Melanocyte of skin (primary cell): ENCODE measurements around the gene CCDC110. TPM values are rescaled to one million over a fixed set of nuclear protein-coding genes. Genes with fewer than 3 reads are reported as not detected.

ENCODE experiments used
- small RNA-seq, 2 donors: library from RNA; depleted of rRNA; stranded (forward); fragments of <200 nt; gene quantifications; one replicate each; pipeline ENCODE3, GENCODE V24; 2012
- total RNA-seq, 2 donors: library from RNA; depleted of rRNA; stranded (reverse); fragments of >200 nt; gene quantifications; 2 replicates each; pipeline ENCODE4 v1.2.3, GENCODE V29; 2012

Gene CCDC110
- total RNA-seq: 1 to 10 TPM; 1.3 to 1.7 TPM

DNA sequence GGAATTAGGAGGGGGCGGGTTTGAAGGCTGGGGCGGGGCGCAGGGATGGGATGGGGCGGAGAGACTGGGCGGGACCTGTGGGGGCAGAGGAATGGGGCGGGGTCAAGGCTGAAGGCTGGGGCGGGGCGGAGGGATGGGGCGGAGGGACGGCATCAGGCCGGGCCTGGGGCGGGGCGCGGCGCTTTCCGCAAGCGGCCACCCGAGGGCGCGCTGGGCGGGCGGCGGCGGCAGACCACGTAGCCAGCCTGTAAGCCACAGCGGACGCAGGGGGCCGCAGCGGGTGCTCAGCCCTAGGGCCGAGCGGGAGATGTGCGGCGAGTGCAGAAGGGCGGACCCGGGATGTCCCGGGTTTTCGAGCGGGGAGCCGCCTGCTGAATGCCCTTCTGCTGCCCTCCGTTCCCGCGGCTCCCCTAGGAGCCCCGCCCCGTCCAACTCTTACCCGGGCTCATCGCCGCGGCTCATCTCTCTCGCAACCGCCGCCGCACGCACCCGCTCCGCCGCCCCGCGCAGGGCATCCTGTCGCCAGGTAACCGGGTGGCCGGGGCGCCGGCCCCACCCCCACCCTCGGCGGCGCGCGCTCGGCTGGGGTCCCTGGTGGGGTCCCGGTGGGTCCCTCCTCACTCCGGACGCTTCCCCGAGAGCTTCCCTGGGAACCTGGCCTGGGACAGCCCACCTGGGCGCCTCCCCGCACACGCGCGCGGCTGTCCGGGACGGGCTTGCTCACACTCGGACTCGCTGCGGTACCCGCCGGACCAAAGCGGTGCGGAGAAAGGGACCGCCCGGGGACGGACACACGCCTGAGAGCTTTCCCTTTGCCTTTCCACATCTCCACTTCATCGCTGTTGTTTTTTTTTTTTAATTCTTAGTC, at the start of gene CCDC110:
Gene CCDC110, minus strand, starts transcription at position 499 of the 868 bp plus-strand sequence. Its CDS starts 50 bp downstream, at position 449.

DNA sequence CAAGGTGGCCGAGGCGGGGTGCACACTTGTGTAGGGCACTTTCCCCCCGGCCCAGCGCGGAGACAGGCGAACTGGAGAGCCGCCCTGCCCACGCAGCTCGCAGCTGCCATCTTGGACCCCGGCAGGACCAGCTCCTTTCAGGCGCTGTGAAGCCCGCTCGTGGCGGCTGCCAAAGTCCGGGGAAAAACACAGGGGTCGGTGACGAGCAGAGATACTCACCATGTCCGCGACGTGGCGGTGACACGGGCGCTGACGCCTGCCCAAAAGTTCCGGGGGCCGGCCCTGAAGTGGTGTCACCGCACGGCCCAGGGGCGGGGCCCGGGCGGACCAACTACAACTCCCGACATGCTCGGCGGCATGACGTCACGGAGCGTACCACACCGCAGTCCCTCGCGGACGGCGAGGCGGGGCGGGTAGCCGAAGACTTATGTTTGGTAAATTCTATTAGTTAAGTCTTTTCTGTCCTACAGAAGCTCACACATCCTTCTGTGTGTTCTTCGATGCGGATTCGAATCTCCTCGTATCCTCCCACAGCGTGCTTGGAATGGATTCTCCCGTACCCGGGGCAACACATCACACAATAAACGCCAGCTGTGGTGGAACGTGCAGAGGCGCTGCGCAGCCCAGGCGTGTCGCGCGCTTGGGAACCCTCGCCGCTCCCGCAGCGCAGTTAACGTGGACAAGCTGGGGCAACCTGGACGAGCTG, 45.7 kb downstream of the CCDC110 start, which contains the start of gene UFSP2:
Gene UFSP2, minus strand, starts transcription at position 318 of the 706 bp plus-strand sequence. Its CDS starts 96 bp downstream, at position 222.

DNA sequence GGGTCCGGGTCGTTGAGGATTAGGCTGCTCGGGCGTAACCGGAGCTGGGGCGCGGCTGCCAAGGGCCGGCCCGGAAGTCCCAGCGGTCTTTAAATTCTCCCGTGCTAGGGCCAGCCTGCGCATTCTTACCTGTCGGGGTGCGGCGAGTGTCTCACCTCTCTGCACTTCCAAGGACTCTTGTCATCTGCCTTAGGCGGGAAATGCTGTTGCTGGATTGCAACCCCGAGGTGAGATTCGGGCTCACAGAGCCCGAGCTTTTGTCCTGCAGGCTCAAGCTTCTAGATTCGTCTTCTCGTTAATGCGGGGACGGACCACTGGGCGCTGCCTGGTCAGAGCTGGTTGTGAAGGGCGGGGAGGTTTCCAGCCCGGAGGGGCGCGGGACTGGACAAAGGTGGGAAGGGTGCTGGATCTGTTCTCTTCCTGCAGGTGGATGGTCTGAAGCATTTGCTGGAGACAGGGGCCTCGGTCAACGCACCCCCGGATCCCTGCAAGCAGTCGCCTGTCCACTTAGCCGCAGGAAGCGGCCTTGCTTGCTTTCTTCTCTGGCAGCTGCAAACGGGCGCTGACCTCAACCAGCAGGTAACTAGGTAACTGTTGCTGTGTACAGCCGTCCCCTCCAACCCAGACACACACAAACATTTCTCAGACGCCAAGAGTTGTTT, 74.7 kb downstream of the CCDC110 start, which contains the start of gene ANKRD37:
Gene ANKRD37, plus strand, starts transcription at position 118 of the 662 bp plus-strand sequence. Its CDS starts 83 bp downstream, at position 201.

DNA sequence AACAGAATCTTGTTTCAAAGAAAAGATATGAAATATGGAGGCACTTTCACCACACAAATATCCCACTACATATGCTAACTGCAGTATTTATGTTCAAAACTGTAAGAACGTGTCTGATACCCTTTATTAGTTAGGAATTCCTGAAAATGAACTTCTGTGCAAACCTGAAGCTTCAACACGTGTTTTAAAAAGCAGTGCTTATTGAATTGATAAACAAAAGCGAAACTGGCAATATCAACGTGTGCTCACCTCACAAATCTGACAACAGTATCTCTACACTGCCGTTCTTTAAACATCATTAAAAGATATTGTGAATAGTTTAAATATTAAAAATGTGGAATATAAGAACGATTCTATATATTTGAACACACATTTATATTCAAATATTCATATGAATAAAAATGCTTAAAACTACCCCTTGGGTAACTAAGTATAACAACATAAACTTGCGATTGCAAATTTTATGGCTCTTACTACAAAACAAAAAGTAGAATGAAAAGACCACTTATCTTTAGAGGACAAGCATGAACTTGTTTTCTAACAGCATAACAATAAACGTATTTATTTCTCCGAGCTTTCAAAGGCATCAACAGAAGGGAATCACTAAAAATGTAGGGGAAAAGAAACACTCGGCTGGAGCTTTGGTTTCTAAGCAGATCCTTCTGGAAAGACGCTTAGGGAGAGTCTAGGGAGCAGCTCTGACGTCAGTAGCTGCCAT, 76.1 kb downstream of the CCDC110 start, which contains the start of gene LRP2BP:
Gene LRP2BP, minus strand, starts transcription at position 687 of the 718 bp plus-strand sequence. CDS start 17,738 bp downstream, outside the sequence.

Small RNA genes within 50 kb of the gene (small RNA-seq; reads per million reads assigned to genes)
- 0 reads per million in 2 donors for gene RF00019

Other genes starting within 250 kb of the CCDC110 start
- 1 to 10 TPM in 1 of 2 donors, under 1 TPM in 1; 1.00 to 1.0 TPM for gene LRP2BP, start 75.8 kb downstream of the CCDC110 start, total RNA-seq
- gene ANKRD37, start 74.9 kb downstream of the CCDC110 start, total RNA-seq: 10 to 100 TPM; 11.3 to 13.1 TPM
- gene UFSP2, start 45.8 kb downstream of the CCDC110 start, total RNA-seq: 10 to 100 TPM; 41.0 to 42.7 TPM
- 10 to 100 TPM; 35.6 to 56.1 TPM for gene PDLIM3, start 63.8 kb upstream of the CCDC110 start, total RNA-seq